A673 (cell line): ENCODE measurements around the gene MED12L. TPM values are rescaled to one million over a fixed set of nuclear protein-coding genes. Genes with fewer than 3 reads are reported as not detected.
A peak's percentile ranks its signal among the peaks of the same experiment; 100 is the strongest.

Source experiments
- BruUV-seq: library from RNA; stranded (reverse); fragments of 400-500 nt; replicated peaks from 2 replicates; lab custom pipeline; 2021; lab: Mats Ljungman, UMichigan
- CTCF ChIA-PET: fragments of 300-600 bp; sonication (Branson Sonifier 250); formaldehyde crosslinking; loops from one replicate; lab custom pipeline; 2022; ENCODE audit warnings: antibody characterized with exemption; lab: Charles Lee
- POLR2A ChIA-PET: fragments of 300-600 bp; sonication (Branson Sonifier 250); formaldehyde crosslinking; loops from one replicate; lab custom pipeline; 2022; ENCODE audit warnings: antibody characterized with exemption; ENCODE audit not compliant: low non-redundant PET; lab: Charles Lee
- DNase-seq: peaks from one replicate; pipeline ENCODE4 v3.0.0-alpha.2; 2015; ENCODE audit warnings: low spot score
- H3K27ac ChIP-seq: fragments of 200-600 bp; sonication (generic); 2 replicates; pipeline ENCODE4 v1.5.1; 2016; ENCODE audit warnings: mixed run types, low read depth, mild to moderate bottlenecking, mixed read lengths, antibody characterized with exemption, low read length; ENCODE audit not compliant: poor library complexity, severe bottlenecking
- H3K27me3 ChIP-seq: fragments of 200-600 bp; sonication (generic); replicated peaks from 2 replicates; pipeline ENCODE4 v1.6.1; 2017; ENCODE audit warnings: mixed run types, low read depth, mild to moderate bottlenecking, mixed read lengths, antibody characterized with exemption, low read length; ENCODE audit not compliant: insufficient read depth, poor library complexity
- H3K36me3 ChIP-seq: fragments of 200-600 bp; sonication (generic); 2 replicates; pipeline ENCODE4 v1.6.1; 2016; ENCODE audit warnings: mixed run types, mild to moderate bottlenecking, mixed read lengths, antibody characterized with exemption, low read length; ENCODE audit not compliant: insufficient read depth, poor library complexity, severe bottlenecking
- H3K4me1 ChIP-seq: fragments of 200-600 bp; sonication (generic); 2 replicates; pipeline ENCODE4 v1.6.1; 2017; ENCODE audit warnings: mixed run types, mild to moderate bottlenecking, mixed read lengths, antibody characterized with exemption, low read length; ENCODE audit not compliant: insufficient read depth, poor library complexity, severe bottlenecking
- H3K4me3 ChIP-seq: fragments of 200-600 bp; sonication (generic); 2 replicates; pipeline ENCODE4 v1.5.1; 2016; ENCODE audit warnings: low read depth, mixed run types, mild to moderate bottlenecking, mixed read lengths, low read length; ENCODE audit not compliant: poor library complexity, severe bottlenecking
- H3K9me3 ChIP-seq: fragments of 200-600 bp; sonication (generic); 2 replicates; pipeline ENCODE4 v1.6.1; 2016; ENCODE audit warnings: mixed run types, low read depth, mild to moderate bottlenecking, mixed read lengths, antibody characterized with exemption, low read length; ENCODE audit not compliant: poor library complexity, severe bottlenecking
- EZH2 ChIP-seq: fragments of 200-600 bp; sonication (generic); IDR thresholded peaks from 2 replicates; pipeline ENCODE4 v1.6.1; 2017; ENCODE audit warnings: borderline replicate concordance, low read depth, mild to moderate bottlenecking, mixed read lengths, antibody characterized with exemption, low read length; ENCODE audit not compliant: poor library complexity, severe bottlenecking
- intact Hi-C: fragments of 100-400 bp; cut with micrococcal nuclease; formaldehyde crosslinking; loops from one replicate; pipeline ENCODE4 v1.10.0; 2022; ENCODE audit not compliant: unreplicated experiment
- total RNA-seq: library from RNA; stranded (reverse); gene quantifications from 2 replicates; pipeline ENCODE4 v1.2.3, GENCODE V29; 2021
- TF ChIP-seq, protein P1 (sequence below): fragments of 300-800, 200-600 bp; sonication (generic); conservative IDR thresholded peaks from 2 replicates; pipeline ENCODE4 v1.5.1; 2017; ENCODE audit warnings: low read depth, mild to moderate bottlenecking, antibody characterized with exemption, low read length, moderate library complexity, mixed read lengths

MED12L gene
- total RNA-seq, 1 experiment from 2014 or later: 0.71 TPM

GRCh38 chr3:151285940-151286339, 200.5 kb downstream of the MED12L start:
- DNase-seq: no peak
- intact Hi-C loops: loop anchor here (10.0 kb wide), 1 partner anchor 379 kb away; no protein-coding TSS in a partner anchor
- Histone ChIP-seq H3K36me3 (no peaks in the 10 kb centered on the region), H3K4me1 (no peaks in the 10 kb centered on the region), H3K4me3 (no peak overlapping the region), H3K27ac (no peak overlapping the region), H3K27me3 (no peaks in the 10 kb centered on the region), H3K9me3 (no peaks in the 10 kb centered on the region)
- TF ChIP-seq, protein P1, sequence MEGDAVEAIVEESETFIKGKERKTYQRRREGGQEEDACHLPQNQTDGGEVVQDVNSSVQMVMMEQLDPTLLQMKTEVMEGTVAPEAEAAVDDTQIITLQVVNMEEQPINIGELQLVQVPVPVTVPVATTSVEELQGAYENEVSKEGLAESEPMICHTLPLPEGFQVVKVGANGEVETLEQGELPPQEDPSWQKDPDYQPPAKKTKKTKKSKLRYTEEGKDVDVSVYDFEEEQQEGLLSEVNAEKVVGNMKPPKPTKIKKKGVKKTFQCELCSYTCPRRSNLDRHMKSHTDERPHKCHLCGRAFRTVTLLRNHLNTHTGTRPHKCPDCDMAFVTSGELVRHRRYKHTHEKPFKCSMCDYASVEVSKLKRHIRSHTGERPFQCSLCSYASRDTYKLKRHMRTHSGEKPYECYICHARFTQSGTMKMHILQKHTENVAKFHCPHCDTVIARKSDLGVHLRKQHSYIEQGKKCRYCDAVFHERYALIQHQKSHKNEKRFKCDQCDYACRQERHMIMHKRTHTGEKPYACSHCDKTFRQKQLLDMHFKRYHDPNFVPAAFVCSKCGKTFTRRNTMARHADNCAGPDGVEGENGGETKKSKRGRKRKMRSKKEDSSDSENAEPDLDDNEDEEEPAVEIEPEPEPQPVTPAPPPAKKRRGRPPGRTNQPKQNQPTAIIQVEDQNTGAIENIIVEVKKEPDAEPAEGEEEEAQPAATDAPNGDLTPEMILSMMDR: no peak
- no peak for TF ChIP-seq EZH2
- BruUV-seq: no TSS peak
- POLR2A ChIA-PET: interaction anchor here (0.6 kb wide), 1 partner anchor 9 kb away, joined by 3 read pairs; no protein-coding TSS in a partner anchor
- CTCF ChIA-PET: no interaction called here

DNA sequence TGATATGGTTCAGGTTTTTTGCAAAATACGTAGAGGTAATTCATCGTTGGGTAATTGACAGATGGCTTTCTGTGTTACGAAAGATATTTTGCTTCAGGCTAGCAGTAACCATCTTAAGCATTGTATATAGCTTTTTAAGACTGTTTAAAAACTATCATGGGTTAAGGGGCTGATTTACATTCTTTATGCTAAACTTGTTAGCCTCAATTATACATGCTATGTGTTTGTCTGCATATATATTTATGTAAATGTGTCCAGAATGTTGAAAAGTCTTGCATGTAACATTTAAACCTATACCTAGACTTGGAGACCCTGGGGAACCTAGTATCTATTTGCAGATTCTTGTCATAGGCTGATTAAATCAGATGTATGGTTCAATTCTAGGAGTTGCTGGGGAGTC, 204.0 kb downstream of the MED12L start:
- Histone ChIP-seq H3K4me3 (no peak overlapping the region), H3K9me3 (no peaks in the 10 kb centered on the region), H3K27me3 (no peaks in the 10 kb centered on the region), H3K36me3 (no peaks in the 10 kb centered on the region), H3K4me1 (no peaks in the 10 kb centered on the region), H3K27ac (no peak overlapping the region)
- intact Hi-C loops: loop anchor here (10.0 kb wide), 1 partner anchor 375 kb away; no protein-coding TSS in a partner anchor
- ChIA-PET POLR2A (no interaction called here), CTCF (no interaction called here)
- TF ChIP-seq, protein P1: no peak
- no peak for TF ChIP-seq EZH2
- no TSS peak for BruUV-seq
- DNase-seq: no peak

GRCh38 chr3:151290673-151291072, 205.2 kb downstream of the MED12L start:
- no TSS peak for BruUV-seq
- H3K27me3 ChIP-seq: no peaks in the 10 kb centered on the region
- ChIA-PET CTCF (no interaction called here), POLR2A (no interaction called here)
- no peak overlapping the region for H3K4me3 ChIP-seq
- no peaks in the 10 kb centered on the region for H3K4me1 ChIP-seq
- DNase-seq: peak; percentile 69
- intact Hi-C loops: loop anchor here (1.0 to 2.0 kb wide), 2 partner anchors 549 to 626 kb away; no protein-coding TSS in a partner anchor
- no peak for TF ChIP-seq EZH2
- TF ChIP-seq, protein P1: peak; percentile 69
- H3K36me3 ChIP-seq: no peaks in the 10 kb centered on the region
- no peak overlapping the region for H3K27ac ChIP-seq
- H3K9me3 ChIP-seq: no peaks in the 10 kb centered on the region
